GM10266 (cell line): ENCODE measurements around the gene TRPV6.

Experiments
- DNase-seq: peaks from one replicate; pipeline ENCODE4 v3.0.0; 2012; ENCODE audit errors: extremely low spot score
- TF ChIP-seq, protein P1 (sequence below): IDR thresholded peaks from 2 replicates; pipeline ENCODE4 v1.5.1; 2012; ENCODE audit warnings: mild to moderate bottlenecking, low read depth; ENCODE audit not compliant: control insufficient read depth, insufficient read depth; ENCODE audit errors: missing control alignments

The TRPV6 gene

DNA sequence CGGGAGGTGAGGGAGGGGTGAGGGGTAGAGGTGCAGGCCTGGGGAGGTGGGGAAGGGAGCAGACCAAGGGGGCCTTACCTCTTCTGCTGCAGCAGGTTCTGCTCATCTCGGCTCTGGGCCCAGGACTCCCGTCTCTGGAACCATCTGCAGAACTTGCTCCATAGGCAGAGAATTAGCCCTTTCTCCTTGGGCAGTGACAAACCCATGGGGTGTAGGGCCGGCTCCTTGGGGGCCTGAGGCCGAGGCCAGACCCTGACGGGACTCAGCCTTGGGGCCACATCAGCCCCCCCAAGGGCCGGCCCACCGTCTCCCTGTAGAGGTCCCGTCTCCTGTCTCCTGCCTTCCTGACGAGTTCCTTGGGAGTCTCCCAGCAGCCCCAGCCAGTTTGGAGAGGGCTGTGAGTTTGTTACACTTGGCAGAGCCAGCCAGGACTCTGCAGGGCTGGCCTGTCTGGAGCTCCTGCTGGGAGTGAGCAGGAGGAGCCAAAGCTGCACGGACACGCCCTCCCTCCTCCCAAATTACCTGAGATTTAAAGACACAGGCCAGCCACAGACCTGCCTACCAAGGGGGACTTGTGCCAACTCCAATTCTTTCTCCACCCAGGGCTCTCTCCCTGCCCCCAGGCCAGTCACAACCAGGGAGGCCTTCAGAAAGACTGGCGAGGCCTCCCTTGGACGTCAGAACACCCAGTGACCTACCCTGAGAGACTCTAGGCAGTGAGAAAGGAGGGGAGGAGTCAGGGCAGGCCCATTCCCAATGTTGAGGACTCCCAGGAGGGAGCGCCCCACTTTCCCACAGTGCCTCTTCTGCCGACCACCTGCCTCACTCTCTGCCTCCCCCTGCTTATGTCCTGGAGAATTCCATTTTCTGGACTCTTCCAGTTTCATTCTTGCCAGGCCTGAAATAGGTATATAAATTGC lies at the start of gene TRPV6:
Gene TRPV6, minus strand, starts transcription at position 435 of the 920 bp plus-strand sequence.
- no peak for DNase-seq

DNA sequence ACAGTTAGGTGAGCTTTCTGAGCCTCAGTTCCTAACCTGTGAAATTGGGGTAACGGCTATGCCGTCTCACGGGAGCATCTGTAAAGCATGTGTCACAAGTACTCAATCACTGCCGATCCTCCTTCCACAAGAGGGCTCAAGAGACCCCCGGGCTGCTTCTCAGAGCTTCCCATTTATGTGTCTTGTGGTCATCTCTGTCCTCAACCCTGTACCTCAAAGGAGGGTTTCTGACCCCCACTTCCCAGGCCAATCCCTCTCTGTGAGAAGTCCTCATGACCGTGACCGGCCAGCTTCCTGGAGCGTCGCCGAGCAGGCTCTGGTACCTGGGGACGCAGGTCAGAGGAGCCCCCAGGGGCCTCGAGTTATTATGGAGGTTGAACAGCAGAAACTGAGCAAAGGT lies 48.5 kb upstream of the TRPV6 start:
- TF ChIP-seq, protein P1, sequence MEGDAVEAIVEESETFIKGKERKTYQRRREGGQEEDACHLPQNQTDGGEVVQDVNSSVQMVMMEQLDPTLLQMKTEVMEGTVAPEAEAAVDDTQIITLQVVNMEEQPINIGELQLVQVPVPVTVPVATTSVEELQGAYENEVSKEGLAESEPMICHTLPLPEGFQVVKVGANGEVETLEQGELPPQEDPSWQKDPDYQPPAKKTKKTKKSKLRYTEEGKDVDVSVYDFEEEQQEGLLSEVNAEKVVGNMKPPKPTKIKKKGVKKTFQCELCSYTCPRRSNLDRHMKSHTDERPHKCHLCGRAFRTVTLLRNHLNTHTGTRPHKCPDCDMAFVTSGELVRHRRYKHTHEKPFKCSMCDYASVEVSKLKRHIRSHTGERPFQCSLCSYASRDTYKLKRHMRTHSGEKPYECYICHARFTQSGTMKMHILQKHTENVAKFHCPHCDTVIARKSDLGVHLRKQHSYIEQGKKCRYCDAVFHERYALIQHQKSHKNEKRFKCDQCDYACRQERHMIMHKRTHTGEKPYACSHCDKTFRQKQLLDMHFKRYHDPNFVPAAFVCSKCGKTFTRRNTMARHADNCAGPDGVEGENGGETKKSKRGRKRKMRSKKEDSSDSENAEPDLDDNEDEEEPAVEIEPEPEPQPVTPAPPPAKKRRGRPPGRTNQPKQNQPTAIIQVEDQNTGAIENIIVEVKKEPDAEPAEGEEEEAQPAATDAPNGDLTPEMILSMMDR, result no peak
- no peak for DNase-seq

More for the DNA sequence above, at the start of gene TRPV6:
- TF ChIP-seq, protein P1, result no peak

DNA sequence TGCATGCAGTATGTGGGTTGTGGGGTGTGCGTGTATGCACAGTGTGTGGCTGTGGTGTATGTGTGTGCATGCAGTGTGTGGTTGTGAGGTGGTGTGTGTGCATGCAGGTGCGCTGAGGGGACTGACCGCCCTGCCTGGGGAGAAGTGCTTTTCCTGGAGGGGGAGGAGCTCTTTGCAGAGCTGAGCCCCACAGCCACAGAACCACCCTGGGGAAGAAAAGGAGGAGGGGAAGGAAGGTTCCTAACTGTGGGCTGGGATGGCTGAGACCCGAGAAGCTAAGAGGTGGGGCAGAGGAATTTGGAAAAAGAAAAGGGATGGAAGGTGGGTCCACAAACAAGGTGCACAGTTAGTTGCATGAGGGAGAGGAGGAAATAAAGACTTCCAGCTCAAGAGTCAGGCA lies 48.1 kb upstream of the TRPV6 start, which contains the start of gene TRPV5:
Gene TRPV5, minus strand, starts transcription at position 123 of the 400 bp plus-strand sequence. CDS start 287 bp downstream, outside the sequence.
- TF ChIP-seq, protein P1, result no peak
- DNase-seq, result no peak

DNA sequence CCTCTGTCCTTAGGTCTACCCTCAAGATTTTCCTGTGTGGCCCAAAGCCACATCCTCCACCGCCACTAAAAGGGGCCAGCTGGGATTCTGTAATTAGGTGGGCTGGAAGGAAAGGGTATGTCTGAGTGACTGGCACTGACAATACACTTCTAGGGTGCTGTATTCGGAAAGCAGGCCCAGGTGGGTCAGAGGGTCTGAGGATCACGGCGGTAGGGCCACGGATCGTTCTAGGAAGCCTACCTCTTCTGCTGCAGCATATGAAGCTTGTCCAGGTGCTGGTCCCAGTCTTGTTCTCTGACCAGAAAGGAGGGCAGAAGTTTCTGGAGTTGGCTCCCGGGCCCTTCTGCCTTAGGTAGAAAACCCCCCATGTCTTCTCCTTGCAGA lies 47.5 kb upstream of the TRPV6 start:
- DNase-seq, result no peak
- TF ChIP-seq, protein P1, result no peak

DNA sequence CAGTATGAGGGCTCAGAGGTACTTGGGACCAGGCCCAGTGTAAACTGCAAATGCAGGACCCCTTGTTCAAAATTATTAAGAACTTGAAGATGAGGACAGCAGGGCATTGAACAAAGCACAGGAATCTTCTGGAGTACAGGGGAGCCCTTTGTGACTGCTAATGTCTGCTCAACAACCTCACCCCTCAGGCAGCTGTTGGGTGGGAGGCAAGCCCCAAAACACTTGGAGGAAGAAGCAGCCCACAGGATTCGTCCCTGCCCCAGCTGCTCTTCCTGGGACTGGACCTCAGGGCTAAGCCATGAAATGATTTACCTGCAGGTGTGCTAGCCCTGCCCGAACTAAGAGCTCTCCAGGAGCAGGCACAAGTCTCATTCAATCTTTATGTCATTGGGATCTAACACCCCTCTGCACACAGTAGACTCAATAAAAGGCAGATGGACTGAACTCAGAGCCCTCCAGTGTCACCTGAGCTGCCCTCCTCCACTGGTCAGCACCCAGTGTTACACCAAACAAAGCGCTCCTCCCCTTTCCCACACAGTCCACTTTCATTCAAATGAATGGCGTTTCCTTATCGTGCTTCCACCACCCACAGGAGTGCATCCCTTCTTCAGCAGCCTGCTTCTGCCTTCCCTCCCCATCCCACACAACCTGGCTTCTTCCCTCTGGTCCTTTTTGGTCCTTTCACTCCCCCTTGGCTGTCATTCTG lies 47.0 kb upstream of the TRPV6 start:
- no peak for DNase-seq
- TF ChIP-seq, protein P1, result no peak

DNA sequence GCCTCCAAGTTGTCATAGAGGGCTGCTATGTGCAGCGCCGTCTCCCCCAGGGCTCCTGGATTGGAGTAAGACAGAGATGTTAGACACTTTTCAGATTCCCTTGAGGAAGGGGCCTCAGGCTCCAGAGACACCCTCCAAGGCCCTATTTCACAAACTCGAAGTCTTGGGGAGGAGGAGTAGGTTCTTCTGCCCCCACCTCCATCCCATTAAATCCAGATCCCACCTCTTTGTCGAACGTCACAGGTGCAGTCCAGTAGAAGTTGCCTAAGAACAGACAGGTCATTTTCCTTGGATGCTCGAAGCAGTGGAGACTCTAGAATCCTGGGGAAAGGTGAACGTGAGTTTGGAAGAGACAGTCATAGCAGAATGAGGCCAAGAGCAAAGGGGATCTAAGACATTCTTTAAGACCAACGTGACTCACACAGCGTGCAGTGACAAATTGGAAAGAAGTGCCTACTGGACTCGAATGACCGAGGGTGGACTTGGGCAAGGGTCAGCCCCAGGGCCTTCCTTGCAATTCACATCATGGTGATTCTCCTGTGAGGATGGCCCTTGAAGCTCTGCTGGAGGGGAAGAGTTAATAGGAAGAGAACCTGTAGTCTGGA lies 44.7 kb upstream of the TRPV6 start:
- TF ChIP-seq, protein P1, result no peak
- DNase-seq, result no peak
